C4-2B (cell line): Measurements from ENCODE around the gene ZMYM4.

ENCODE experiments used
- CTCF ChIP-seq: fragments of 450-650 bp; conservative IDR thresholded peaks from 2 replicates; pipeline ENCODE4 v1.5.1; 2017; ENCODE audit warnings: mild to moderate bottlenecking
- ZFX ChIP-seq: fragments of 450-650 bp; IDR thresholded peaks from 2 replicates; pipeline ENCODE4 v1.6.1; 2017

DNA sequence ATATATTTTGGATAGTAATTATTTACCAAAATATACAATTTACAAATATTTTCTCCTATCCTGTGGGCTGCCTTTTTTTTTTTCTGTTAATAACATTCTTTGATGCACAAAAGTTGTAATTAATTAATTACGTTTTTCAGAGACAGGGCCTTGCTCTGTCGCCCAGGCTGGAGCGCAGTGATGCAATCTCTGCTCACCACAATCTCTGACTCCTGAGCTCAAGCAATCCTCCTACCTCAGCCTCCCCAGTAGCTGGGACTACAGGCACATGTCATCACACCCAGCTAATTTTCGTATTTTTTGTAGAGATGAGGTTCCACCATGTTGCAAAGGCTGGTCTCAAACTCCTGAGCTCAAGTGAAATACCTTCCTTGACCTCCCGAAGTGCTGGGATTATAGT lies 21.3 kb upstream of the ZMYM4 start:
- TF ChIP-seq CTCF = no peak
- no peak for TF ChIP-seq ZFX
